ENCODE results near the gene TMEM109. TPM values are rescaled to one million over a fixed set of nuclear protein-coding genes. Genes with fewer than 3 reads are reported as not detected.

Gene TMEM109
- total RNA-seq, 1 experiment from 2014 or later, result 27.2 TPM

DNA sequence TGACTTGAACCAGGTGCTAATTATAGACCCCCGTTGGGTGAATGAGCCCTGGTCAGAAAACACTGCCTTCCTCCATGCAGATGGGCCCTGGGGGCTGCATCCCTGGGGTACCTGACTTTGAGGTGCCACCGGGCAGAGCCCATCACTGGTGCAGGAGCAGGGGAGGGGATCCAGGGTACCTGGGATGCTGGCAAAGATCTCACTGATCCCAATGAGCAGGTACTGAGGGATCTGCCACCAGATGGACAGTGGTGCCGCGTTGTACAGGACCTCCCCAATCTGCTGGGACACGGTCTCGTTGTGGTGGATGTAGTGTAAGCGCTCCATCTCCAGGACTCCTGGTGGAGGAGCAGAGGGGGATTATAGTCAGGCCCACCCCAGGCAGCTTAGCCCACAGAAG is 25.3 kb downstream of the TMEM109 start:
- no peak for DNase-seq (ENCODE audit: extremely low read depth, low read depth)

DNA sequence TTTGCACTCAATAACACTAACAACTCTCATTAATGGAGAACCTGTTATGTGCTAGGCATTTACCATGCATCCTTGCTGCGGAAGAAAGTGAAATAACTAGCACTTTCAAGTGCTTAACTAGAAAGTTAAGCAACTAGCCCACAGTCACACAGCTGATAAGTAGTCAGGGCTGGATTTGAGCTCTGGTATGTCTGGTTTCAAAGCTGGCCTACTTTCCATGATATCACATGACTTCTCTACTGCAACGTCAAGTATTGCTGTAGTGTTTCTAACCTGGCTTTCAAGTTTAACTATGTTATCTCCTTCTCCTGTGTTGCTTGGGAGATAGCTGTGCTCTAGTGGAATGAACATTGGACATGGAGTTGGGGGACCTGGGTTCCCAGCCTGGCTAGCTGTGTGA is 25.9 kb downstream of the TMEM109 start:
- DNase-seq (ENCODE audit: extremely low read depth, low read depth), result no peak

DNA sequence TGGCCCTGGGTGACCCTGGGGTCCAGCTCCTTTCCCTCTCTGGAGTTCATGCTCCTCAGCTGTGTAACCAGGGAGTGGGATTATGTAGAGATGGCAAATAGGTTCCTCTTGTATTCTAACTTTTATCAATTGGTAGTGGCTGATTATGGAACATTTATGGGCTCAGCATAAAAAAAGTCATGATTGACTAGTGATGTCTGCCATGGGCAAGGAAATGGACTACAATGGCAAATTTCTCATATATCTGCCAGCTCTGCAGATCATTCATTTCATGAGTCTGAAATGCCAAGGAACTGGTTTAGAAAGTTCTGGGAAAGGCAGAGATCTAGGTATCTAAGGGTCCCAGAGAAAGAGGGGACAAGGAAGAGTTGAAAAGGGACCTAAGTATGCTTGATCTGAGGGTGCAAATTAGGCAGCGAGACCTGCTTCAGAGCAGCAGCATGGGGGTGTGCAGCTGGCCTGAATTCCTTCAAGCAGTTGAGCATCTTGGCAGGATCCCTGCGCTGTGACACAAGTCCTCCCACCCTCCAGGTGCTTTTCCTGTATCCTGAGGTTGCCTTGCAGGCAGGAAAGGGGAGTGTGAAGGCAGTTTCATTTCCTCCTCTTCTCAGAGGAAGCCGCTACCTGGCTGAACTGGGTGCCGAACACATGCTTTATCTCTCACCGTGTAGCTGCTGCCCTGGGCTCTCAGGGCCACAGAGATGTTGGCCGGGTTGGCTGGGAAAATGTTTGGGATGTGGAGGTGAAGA is 27.6 kb downstream of the TMEM109 start:
- DNase-seq (ENCODE audit: extremely low read depth, low read depth), result no peak

DNA sequence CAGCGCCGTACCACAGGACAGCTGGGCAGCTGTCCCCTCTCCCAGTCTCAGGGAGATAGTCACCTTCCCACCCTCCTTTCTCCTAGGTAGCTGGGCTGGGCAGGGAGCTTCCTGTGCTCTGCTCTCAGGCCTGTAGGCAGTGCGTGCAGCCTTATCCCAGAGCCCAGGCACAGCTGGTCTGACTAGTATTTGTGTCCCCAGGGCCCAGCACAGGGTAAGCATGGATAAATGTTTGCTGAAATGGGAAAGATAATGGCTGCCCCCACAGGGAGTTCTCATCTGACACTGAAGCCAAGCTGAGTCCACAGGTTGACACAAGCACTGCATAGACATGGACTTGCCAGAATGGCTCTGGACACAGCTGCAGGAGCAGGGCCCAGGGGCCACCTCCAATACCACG is 28.3 kb downstream of the TMEM109 start:
- no peak for DNase-seq (ENCODE audit: extremely low read depth, low read depth)

DNA sequence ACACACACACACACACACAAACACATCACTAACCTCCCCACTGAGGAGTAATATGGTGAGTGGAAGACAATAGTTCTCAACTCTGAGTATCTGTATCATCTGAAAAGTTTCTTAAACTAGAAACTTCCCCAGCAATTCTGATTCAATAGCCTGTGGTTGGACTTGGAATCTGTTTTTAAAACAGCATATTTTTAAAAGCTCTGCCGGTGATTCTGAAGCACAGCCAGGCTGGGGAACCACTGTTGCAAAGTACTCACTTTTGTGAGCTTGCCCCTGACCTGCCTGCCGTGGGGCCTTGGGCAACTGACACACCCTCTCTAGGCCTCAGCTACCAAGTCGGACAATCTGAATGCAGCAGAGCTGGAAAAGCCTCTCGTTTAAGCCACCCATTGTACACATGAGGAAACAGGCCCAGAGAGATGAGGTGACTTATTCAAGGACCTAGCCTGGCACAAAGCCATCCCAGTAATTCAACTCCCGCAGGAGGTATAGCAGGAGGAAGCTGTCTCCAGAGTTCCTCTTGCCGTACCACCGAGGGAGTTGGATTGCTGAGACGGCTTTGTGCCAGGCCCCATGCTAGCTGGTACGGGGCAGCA is 29.1 kb downstream of the TMEM109 start:
- DNase-seq (ENCODE audit: extremely low read depth, low read depth), result no peak

DNA sequence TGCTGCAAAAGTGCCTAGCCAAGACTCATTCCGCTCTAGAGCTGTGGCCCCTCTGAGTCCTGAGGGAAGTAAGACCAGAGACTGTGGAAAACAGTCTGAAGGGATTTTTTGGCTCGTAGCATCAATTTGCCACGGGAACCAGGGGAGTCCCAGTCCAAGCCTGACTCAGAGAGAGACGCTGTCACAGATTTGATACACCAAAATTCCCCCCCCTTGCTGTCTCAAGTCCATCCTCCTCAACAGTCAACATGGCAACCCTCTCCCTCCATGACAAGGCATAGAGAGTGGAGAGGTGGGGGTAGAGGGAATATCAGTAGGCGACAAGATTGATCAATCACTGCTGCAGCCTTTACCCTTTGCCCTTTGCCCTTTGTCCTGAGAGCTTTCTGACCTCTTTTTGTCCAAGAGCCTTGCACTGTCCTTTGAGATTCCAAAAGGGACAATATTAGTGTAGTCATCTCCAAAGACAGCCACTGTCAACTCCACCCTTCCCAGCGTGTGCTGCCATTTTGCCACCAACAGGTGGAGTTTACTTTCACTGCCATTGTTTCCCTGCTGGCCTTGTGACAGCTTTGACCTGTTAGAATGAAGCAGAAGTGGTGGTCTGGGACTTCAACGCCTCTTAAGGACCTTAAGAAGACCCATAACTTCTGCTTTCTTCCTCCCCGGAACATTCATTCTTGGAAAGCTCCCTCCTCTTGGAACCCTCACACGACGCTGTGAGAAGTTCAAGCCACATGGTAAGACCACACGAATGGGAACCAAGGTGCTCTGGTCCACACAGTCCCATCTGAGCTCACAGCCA is 30.7 kb downstream of the TMEM109 start:
- no peak for DNase-seq (ENCODE audit: extremely low read depth, low read depth)

DNA sequence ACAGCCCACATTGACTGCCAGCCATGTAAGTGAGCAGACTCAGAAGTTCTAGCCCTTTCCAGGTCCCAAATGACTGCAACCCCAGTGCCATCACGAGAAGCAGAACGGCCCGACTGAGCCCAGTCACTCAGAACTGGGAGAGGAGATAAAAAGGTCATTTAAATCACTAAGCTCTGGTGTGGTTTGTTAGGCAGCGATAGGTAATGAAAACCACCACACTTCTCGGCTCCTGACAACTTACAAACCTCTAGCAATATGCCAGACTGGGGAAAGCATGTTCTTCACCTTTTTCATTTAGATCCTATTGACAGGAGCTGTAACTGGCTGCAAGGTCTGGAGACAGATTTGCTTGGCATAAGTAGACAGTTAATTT is 31.3 kb downstream of the TMEM109 start:
- no peak for DNase-seq (ENCODE audit: extremely low read depth, low read depth)

DNA sequence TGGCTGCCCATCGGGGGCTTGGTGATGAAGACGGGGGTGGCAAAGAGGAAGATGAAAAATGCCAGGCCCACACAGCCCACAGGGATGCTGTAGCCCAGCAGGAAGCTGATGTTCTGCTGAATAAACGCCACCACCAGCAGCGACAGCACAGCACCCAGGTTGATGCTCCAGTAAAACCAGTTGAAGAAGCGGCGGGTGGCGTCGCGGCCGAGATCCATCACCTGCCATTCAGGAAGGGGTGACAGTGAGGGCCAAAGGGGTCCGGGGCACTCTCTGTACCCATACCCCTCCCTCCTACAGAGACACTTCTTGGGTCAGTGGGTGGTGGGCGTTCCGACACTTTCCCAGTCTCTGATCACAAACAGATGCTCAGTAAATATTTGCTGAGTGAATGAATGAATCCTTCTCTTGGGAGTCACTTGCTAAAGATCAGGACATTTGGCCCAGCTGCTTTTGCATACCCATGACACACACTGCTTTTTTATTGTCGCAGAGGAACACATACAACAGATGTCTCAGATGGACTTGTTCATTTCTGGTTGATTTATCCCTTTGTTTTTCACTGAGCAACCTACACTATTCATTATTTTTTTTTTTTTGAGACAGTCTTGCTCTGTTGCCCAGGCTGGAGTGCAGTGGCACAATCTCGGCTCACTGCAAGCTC is 32.8 kb downstream of the TMEM109 start:
- DNase-seq (ENCODE audit: extremely low read depth, low read depth), result no peak

DNA sequence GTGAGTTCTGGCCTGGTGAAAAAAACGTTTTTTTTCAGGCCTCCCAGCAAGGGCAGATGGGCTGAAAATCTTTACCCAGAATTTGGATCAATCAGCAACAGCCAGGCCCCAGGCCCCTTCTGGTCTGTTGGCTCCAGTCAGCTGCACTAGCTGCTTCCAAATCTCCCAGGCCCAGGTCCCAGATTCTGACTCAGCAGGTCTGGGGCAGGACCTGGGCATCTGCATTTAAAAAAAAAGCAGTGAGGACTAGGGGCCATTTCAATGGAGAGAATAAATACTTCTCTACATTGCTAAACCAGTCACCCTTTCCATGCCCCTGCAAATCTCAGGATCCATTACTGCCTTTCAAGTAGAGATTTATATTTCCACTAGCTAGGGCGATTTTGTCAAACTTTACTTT is 33.7 kb downstream of the TMEM109 start:
- DNase-seq (ENCODE audit: extremely low read depth, low read depth), result no peak

DNA sequence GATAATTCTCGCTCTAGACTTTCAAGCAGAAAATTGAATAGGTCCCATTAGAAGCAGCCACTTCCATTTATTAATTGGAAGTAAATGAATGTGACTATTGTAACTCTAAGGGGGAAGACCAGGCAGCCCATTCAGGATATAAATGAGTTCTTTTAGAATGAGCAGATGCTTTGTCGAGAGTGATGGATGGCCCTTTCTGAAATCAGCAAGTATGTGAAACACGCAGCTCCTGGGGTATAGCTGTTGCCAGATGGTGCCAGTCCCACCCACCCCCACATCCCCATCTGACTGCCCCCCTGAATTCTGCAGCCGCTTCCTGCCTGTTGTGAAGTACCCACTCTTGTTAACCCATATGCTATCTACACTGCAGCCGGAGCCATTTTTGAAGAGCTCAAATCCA is 34.3 kb downstream of the TMEM109 start:
- DNase-seq (ENCODE audit: extremely low read depth, low read depth), result no peak

DNA sequence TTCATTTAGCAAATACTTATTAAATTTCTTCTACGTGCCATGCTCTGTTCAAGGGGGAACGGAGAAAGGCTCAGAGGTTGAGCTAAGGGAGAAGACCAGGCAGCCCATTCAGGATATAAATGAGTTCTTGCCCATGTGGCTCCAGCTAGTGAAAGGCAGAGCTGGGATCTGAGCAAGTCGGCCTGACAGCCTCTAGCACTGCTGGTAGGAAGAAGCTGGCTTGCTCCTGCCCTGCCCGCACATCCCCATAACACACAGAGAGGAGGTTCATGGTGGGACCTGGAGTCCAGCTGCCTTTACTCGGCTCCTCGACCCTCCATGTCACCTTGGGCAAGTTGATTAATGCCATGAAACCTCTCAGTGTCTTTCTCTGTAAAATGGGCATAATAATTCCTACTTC is 36.1 kb downstream of the TMEM109 start:
- DNase-seq (ENCODE audit: extremely low read depth, low read depth), result no peak

DNA sequence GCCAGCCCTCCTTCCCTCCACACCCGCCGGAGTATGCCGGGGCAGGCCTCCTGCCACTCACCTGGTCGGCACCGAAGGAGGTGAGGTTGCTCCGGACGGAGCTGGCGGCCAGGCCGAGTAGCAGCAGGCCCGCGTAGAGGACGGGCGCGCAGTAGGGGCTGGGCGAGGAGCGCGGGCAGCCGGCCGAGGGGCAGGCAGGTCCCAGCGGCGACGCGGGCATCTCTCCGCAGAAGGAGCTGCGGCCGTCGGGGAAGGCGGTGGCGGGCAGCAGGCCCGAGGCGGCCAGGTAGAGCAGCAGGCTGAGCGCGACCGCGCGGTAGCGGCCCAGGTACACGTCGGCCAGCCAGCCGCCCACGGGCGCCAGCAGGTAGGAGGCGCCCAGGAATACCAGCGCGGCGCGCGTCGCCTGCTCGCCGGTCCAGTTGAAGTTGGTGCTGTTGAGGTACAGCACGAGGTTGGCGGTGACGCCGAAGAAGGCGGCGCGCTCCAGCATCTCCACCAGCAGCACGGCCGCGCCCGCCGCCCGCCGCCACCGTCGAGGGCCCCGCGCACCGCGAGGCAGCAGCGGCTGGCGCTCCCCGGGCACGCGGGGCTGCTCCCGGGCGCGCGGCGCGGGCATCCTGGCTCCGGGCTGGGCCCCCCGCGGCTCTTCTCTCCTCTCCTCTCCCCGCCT is 37.1 kb downstream of the TMEM109 start:
- no peak for DNase-seq (ENCODE audit: extremely low read depth, low read depth)

DNA sequence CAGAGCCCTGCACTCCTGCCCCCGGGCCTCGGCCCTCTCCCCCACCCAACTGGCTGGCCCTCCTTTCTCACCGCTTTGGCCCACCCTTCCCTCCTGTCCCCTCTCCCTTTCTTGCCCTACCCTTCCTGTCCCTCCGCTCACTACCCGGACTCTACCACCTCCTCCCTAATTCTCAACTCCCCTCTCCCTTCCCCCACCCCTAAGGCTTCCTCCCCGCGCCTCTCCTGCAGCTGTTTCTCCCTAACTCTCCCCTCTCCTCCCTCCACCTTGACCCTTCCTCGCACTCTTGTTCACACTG is 37.6 kb downstream of the TMEM109 start:
- no peak for DNase-seq (ENCODE audit: extremely low read depth, low read depth)

DNA sequence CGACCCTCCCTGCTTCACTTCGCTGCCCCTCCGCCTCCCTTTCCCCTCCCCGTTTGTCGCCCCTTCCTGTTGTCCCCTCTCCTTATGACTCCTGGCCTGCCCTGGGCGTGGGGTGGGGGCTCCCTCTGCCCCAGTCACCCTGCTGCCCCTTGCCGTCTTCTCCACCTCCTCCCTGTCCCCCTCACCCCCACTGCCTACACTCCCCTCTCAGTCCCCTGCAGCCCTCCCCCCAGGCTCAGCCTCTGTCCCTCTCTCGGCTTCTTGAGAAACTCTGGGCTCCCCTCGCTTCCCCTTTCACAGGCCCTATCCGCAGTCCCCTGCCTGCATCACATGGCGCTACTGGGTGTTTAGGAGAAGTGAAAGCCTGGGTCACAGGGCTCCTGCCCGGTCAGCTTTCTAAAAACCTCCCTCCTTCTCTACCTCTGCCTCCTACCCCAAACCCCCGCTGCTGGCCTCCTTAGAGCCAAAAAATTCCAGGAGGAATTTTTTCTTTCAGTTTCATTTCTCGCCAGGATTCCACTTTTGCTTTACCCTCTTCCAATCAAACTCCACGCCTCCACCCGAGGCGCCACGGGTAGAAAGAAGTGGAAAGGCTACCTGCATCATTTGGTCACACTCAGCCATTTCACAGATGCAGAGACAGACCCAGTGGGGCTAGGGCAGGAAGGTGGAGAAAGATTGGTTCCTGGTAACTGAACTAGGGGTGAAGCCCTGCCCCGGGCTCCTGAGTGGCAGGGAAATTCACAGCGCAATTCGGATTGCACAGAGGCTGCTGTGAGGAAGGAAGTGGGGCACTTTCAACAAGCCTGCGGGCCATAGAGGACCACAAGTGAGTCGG is 38.2 kb downstream of the TMEM109 start, which contains the start of gene SLC15A3:
TSS of gene SLC15A3 (minus strand) at position 273 of the 838 bp plus-strand sequence. CDS start 625 bp downstream, outside the sequence.
- DNase-seq (ENCODE audit: extremely low read depth, low read depth), result no peak

DNA sequence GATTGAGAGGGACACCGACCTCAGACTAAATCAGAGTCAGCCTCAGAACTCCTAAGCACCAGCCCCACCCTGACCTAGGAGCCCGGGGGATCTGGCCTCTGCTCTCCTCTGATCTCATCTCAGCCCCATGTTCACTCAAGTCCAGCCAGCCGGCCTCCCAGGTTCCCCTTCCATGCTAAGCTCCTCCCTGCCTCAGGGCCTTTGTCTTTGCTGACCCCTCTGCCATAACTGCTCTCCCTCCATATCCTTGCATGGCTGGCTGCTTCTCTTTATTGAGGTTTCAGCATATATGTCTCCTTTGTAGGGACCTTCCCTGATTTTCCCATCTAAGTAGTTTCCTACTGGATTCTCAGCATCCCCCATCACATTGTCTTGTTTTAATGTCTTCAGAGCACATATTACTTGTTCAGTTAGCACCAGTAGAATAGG is 38.8 kb downstream of the TMEM109 start:
- no peak for DNase-seq (ENCODE audit: extremely low read depth, low read depth)

DNA sequence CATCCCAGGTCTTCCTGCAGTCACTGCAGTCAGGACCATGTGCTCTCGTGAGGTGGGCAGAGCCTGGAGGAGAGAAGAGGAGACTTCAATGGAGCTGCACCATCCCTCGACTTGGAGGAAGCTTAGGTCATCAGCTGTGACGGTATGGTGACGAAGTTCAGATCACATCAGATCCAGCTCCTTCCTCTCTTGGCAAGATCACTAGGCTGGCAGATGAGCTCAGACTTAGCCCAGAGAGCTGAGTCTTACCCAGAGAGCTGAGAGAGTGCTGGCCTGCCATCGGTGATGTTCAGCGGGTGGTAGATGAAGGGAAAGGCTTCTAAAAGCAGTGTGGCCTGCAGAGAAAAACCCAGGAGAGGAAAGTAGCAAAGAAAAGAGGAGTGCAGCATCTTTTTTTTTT is 39.8 kb downstream of the TMEM109 start:
- DNase-seq (ENCODE audit: extremely low read depth, low read depth), result no peak

DNA sequence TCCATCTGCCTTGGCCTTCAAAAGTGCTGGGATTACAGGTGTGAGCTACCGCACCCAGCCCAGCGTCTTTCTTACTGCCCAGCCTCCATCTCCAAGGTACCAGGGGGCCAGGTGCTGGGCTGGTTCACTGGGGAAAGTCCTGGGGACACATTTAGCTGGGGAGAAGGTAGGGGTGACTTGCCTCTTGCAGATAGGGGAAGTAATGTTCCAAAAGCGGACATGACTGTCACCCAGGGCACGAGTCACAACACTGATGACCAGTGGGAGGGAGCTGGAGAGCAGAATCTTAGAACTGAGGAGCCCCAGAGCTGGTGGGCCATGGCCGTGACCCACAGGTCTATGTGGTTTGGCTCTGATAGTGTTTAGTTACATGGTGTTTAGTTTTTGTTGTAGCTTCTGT is 40.5 kb downstream of the TMEM109 start:
- DNase-seq (ENCODE audit: extremely low read depth, low read depth), result no peak

DNA sequence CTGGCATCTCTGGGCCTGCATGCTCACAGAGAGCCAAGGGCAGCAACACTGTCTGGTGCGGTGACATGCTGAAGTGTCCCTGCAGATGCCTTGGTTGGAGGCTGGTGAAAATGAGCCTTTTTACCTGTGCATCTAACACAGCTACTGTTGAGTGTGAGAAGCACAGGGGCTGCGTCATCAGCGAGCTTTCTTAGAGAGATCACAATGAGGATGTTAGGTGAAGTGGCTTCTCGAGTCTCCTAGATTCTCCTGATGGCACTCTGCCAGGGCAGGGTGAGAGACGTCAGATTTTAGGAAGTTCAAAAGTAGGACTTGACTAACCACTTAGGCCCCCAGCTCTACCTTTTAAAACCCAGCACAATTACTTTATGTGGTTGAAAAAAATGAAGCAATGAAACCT is 41.6 kb downstream of the TMEM109 start:
- DNase-seq (ENCODE audit: extremely low read depth, low read depth), result no peak

DNA sequence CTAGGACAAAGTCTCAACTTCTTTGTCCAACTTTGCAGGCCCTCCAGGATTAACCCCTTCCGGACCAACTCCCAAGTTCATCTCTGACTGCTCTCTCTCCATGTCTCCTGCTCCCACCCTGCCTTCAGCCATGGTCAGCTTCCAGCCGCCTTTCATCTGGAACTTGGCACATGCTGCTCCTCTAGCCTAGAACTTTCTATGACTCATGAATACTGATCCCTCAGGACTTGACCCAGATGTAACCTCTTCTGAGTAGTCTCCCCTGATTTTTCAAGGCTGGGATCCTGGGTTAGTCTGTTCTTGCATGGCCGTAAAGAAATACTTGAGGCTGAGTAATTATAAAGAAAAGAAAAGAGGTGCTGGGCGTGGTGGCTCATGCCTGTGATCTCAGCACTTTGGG is 43.2 kb downstream of the TMEM109 start:
- no peak for DNase-seq (ENCODE audit: extremely low read depth, low read depth)

DNA sequence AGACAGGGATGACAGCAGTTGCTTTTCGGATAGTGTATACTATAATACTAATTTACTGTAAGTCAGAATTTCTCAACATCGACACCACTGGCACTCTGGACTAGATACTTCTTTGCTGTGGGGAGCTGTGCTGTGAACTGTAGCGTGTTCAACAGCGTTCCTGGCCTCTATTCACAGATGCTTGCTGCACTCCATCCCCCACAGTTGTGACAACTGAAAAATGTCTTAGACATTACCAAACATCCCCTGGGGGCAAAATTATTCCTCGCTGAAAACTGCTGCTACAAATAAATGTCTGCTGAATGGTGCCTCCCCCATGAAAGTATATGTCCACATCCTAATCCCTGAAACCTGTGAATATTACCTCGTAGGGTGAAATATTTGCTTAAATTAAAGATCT is 45.5 kb downstream of the TMEM109 start:
- no peak for DNase-seq (ENCODE audit: extremely low read depth, low read depth)

Data from NCI-H460 (cell line).